Activated naive CD8-positive, alpha-beta T cell treated with anti-CD3 and anti-CD28 coated beads for 36 hours (primary cell): ENCODE measurements around the gene CLIC6. TPM values are rescaled to one million over a fixed set of nuclear protein-coding genes. Genes with fewer than 3 reads are reported as not detected.

Experiments
- DNase-seq: peaks from one replicate; pipeline ENCODE4 v3.0.0; 2021
- H3K27ac Mint-ChIP-seq: one replicate; pipeline ENCODE4 v1.8.0; 2022; ENCODE audit warnings: mild to moderate bottlenecking, moderate library complexity, mixed read lengths
- H3K27me3 Mint-ChIP-seq: one replicate; pipeline ENCODE4 v1.8.0; 2022; ENCODE audit warnings: mild to moderate bottlenecking, mixed read lengths
- H3K36me3 Mint-ChIP-seq: one replicate; pipeline ENCODE4 v1.8.0; 2021; ENCODE audit warnings: mild to moderate bottlenecking, mixed read lengths
- H3K4me1 Mint-ChIP-seq: one replicate; pipeline ENCODE4 v1.8.0; 2021; ENCODE audit warnings: mixed read lengths
- H3K4me3 Mint-ChIP-seq: one replicate; pipeline ENCODE4 v1.8.0; 2022; ENCODE audit warnings: mild to moderate bottlenecking, moderate library complexity, mixed read lengths
- H3K9me3 Mint-ChIP-seq: one replicate; pipeline ENCODE4 v1.8.0; 2022; ENCODE audit warnings: mixed read lengths
- total RNA-seq, 2 experiments: library from RNA; stranded (reverse); gene quantifications; one replicate each; pipeline ENCODE4 v1.2.3, GENCODE V29; 2021

Gene CLIC6
- total RNA-seq, 2 experiments from 2014 or later = 0.66 to 0.78 TPM

DNA sequence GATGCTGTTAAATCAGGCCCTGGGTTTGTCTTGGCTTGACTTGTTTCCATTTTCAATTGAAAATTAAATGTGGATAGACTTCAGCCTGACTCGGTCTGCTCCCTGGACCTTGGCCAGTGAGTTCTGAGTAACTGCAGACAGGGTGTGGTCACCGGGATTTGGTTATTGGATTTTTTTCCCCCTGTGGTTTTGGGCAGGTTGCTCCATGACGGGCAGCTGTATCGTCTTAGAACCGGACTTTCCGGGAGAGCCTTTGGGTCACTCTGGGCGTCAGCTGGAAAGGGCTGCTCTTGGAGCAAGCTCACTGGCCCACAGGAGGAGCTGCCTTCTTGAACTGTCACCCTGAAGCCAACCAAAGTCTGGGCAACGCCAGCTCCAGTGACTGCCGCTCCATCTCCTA lies 75.0 kb downstream of the CLIC6 start:
- Mint-ChIP-seq H3K27me3 (no peaks in the 10 kb centered on the region), H3K27ac (no peak overlapping the region), H3K36me3 (no peaks in the 10 kb centered on the region), H3K4me1 (peaks cover 5% of the 10 kb centered on the region), H3K9me3 (no peaks in the 10 kb centered on the region), H3K4me3 (no peak overlapping the region)
- DNase-seq = no peak

DNA sequence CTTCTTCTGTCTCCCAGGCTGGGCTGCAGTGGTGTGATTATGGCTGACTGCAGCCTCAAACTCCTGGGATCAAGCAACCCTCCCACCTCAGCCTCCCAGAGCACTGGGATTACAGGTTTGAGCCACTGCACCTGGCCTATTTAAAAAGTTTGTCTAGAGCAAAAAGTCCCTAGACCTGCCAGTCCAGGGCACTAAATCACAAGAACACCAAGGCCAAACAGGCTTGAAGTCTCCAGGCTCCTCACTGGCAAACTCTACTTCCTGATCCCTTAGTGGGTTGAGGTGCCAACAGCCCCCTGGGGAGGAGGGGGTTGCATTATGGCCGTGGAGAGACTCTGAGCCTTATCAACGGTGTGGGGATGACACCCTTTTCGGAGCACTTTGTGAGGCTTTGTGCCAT lies 76.0 kb downstream of the CLIC6 start:
- no peak for DNase-seq
- no peak overlapping the region for H3K27ac Mint-ChIP-seq
- no peaks in the 10 kb centered on the region for H3K9me3 Mint-ChIP-seq
- no peaks in the 10 kb centered on the region for H3K36me3 Mint-ChIP-seq
- H3K27me3 Mint-ChIP-seq = peaks cover 1% of the 10 kb centered on the region
- peaks cover 5% of the 10 kb centered on the region for H3K4me1 Mint-ChIP-seq
- H3K4me3 Mint-ChIP-seq = no peak overlapping the region

DNA sequence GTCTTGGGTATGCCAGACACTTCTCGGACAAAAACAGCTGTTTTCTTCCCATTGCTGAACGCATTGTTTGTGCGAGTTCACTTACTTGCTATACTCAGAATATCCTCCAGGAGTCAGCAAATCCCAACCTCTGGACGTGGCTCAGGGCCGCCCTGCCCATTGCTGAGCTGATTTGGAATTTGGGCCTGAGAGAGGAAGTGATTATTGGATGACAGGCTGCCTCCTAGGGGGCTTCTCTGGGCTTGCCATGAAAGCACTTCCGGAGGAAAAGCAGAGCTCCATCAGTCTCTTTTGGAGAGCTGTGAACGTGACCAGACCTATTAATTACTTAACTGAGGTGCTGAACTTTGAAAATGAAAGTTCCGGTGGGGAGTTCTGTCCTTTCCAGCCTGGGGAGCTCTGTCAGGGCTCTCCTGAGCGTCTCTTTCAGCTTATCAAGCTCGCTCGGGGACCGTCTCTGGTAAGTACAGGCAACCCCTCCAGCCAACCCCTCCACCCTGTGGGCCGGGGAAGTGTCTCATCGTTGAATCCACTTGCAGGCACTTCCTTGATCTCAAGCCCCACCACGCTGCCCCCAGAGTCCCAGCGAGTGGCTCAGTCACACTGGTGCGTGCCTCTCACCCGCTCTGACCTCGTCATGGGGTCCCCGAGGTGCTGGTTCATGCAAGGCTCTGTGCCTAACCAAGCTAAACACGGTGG lies 76.9 kb downstream of the CLIC6 start:
- no peaks in the 10 kb centered on the region for H3K36me3 Mint-ChIP-seq
- H3K4me1 Mint-ChIP-seq = peaks cover 5% of the 10 kb centered on the region
- H3K4me3 Mint-ChIP-seq = peak overlapping the region; percentile 42
- DNase-seq = peak; percentile 50
- H3K27ac Mint-ChIP-seq = no peak overlapping the region
- no peaks in the 10 kb centered on the region for H3K9me3 Mint-ChIP-seq
- peaks cover 10% of the 10 kb centered on the region for H3K27me3 Mint-ChIP-seq

GRCh38 chr21:34748862-34749261 lies 80.1 kb downstream of the CLIC6 start:
- peaks cover 5% of the 10 kb centered on the region for H3K4me1 Mint-ChIP-seq
- no peaks in the 10 kb centered on the region for H3K36me3 Mint-ChIP-seq
- no peak overlapping the region for H3K4me3 Mint-ChIP-seq
- H3K27ac Mint-ChIP-seq = no peak overlapping the region
- no peaks in the 10 kb centered on the region for H3K9me3 Mint-ChIP-seq
- no peak for DNase-seq
- H3K27me3 Mint-ChIP-seq = peaks cover 17% of the 10 kb centered on the region

GRCh38 chr21:34754690-34755647 lies 86.2 kb downstream of the CLIC6 start:
- no peak overlapping the region for H3K4me3 Mint-ChIP-seq
- H3K4me1 Mint-ChIP-seq = no peaks in the 10 kb centered on the region
- no peaks in the 10 kb centered on the region for H3K36me3 Mint-ChIP-seq
- DNase-seq = no peak
- H3K9me3 Mint-ChIP-seq = no peaks in the 10 kb centered on the region
- H3K27ac Mint-ChIP-seq = no peak overlapping the region
- peaks cover 19% of the 10 kb centered on the region for H3K27me3 Mint-ChIP-seq

DNA sequence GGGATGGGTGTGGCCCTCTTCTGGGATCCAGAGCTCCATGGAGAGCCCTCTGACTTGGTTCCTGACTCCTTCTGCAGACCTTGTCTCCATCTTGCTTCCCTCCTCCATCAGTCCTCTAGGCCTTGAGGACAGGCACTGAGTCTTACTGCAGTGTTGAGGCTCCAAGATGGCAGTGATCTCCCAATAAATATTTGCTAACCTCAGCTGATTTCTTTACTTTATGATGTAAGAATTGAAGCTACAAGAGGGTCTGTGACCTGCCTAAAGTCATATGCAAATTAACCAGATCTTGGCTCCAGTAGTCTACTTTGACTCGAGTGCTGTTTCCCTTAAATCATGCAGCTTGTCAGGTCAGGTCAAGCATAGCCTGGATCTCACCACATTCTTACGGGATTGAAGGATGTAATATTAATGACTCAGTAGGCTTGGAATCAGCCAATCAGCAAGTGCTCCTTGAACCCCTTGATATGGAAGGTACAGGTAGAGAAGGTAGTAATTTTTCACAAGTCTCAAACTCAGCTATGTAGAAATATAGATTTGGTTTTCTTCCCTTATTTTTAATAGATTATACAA lies 93.0 kb downstream of the CLIC6 start:
- H3K27ac Mint-ChIP-seq = no peak overlapping the region
- H3K36me3 Mint-ChIP-seq = no peaks in the 10 kb centered on the region
- no peaks in the 10 kb centered on the region for H3K4me1 Mint-ChIP-seq

DNA sequence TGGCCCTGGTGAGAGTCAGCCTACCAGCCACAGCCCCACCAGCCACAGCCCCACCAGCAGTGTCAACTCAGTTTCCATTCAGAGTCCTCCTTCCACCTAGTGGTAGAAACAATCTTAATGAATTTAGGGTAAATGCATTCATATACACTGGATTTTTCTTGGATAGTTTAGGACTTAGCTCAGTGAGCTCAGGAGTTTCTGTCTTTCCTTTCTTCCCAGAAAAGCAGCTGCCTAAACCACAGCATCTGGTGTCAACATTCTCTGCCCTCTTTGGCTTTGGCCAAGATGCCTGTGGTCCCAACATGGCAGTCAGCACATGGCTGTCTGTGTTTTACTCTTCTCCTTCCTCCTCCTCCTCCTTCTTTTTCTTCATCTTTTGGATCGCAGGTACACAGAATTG lies 94.0 kb downstream of the CLIC6 start:
- H3K9me3 Mint-ChIP-seq = no peaks in the 10 kb centered on the region
- H3K27me3 Mint-ChIP-seq = no peaks in the 10 kb centered on the region
- DNase-seq = no peak
- no peak overlapping the region for H3K27ac Mint-ChIP-seq
- H3K36me3 Mint-ChIP-seq = no peaks in the 10 kb centered on the region
- no peak overlapping the region for H3K4me3 Mint-ChIP-seq
- no peaks in the 10 kb centered on the region for H3K4me1 Mint-ChIP-seq

More for the DNA sequence above, 93.0 kb downstream of the CLIC6 start:
- Mint-ChIP-seq H3K27me3 (no peaks in the 10 kb centered on the region), H3K4me3 (no peak overlapping the region), H3K9me3 (no peaks in the 10 kb centered on the region)
- no peak for DNase-seq

GRCh38 chr21:34764715-34765284 lies 96.0 kb downstream of the CLIC6 start:
- Mint-ChIP-seq H3K36me3 (no peaks in the 10 kb centered on the region), H3K4me3 (no peak overlapping the region), H3K9me3 (no peaks in the 10 kb centered on the region), H3K4me1 (no peaks in the 10 kb centered on the region), H3K27ac (no peak overlapping the region), H3K27me3 (peaks cover 5% of the 10 kb centered on the region)
- no peak for DNase-seq

DNA sequence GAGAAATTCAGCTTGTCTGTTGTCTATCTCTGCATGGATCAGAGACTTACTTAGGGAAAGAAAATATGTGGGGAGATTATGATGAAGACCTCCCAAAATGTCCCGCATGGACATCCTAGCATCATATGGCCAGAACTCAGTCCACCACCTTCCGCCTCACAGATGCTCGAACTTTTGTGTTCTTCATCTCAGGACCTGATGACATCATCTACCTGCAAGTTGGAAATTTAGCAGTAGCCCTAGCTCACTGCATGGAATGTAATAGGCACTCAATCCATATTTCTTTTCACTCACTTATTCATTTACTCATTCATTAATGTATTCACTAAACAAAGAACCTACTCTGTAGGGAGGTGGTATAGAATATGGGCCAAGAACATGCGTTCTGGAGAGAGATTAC lies 96.8 kb downstream of the CLIC6 start:
- Mint-ChIP-seq H3K27me3 (peaks cover 5% of the 10 kb centered on the region), H3K4me3 (no peak overlapping the region), H3K9me3 (no peaks in the 10 kb centered on the region), H3K4me1 (no peaks in the 10 kb centered on the region), H3K36me3 (no peaks in the 10 kb centered on the region), H3K27ac (no peak overlapping the region)
- no peak for DNase-seq

DNA sequence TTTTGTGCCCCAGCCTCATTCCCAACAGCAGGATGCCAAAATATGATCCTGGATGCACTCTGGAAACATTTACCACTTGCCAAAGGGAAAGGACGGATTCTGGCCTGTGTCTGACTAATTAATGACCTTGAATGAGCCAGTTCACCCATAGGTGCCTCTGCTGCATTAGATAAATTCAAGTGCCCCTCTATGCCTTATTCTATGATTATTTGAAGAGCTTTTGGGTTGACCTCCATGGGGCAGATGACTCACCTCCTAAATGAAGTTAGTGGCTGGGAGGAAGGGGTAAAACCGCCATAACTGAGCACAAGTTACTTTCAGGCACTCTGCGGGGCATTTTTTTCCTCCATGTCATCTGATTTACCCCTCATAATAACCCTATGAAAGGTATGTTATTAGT lies 98.1 kb downstream of the CLIC6 start:
- DNase-seq = no peak
- no peaks in the 10 kb centered on the region for H3K4me1 Mint-ChIP-seq
- H3K27ac Mint-ChIP-seq = no peak overlapping the region
- H3K36me3 Mint-ChIP-seq = no peaks in the 10 kb centered on the region
- peaks cover 5% of the 10 kb centered on the region for H3K27me3 Mint-ChIP-seq
- H3K4me3 Mint-ChIP-seq = no peak overlapping the region
- no peaks in the 10 kb centered on the region for H3K9me3 Mint-ChIP-seq

Other genes starting within 250 kb of the CLIC6 start
- gene SMIM34, start 245.0 kb upstream of the CLIC6 start, total RNA-seq = not detected
- gene KCNE1, start 156.8 kb upstream of the CLIC6 start, total RNA-seq = under 1 TPM in 1 of 2 experiments, not detected in 1; 0.14 TPM
- 10 to 100 TPM; 11.5 to 13.2 TPM for gene RCAN1, start 53.9 kb upstream of the CLIC6 start, total RNA-seq